HG03095 (cell line): ENCODE results near the gene CAPN15.
A peak's percentile ranks its signal among the peaks of the same experiment; 100 is the strongest.

Experiments used
- ATAC-seq: cut with Tn5 transposase; IDR thresholded peaks from one replicate; pipeline ENCODE4 v1.9.1; 2021; ENCODE audit warnings: moderate library complexity; ENCODE audit not compliant: unreplicated experiment

Gene CAPN15

GRCh38 chr16:560204-560700 is 32.7 kb downstream of the CAPN15 start, which contains the start of gene PRR35:
PRR35 (plus strand) TSS chr16:560394; CDS start chr16:563295, 2,901 bp downstream.
- ATAC-seq, result no peak

GRCh38 chr16:560701-561412 is 33.3 kb downstream of the CAPN15 start:
- ATAC-seq, result no peak

GRCh38 chr16:561413-561794 is 33.9 kb downstream of the CAPN15 start:
- ATAC-seq, result no peak

DNA sequence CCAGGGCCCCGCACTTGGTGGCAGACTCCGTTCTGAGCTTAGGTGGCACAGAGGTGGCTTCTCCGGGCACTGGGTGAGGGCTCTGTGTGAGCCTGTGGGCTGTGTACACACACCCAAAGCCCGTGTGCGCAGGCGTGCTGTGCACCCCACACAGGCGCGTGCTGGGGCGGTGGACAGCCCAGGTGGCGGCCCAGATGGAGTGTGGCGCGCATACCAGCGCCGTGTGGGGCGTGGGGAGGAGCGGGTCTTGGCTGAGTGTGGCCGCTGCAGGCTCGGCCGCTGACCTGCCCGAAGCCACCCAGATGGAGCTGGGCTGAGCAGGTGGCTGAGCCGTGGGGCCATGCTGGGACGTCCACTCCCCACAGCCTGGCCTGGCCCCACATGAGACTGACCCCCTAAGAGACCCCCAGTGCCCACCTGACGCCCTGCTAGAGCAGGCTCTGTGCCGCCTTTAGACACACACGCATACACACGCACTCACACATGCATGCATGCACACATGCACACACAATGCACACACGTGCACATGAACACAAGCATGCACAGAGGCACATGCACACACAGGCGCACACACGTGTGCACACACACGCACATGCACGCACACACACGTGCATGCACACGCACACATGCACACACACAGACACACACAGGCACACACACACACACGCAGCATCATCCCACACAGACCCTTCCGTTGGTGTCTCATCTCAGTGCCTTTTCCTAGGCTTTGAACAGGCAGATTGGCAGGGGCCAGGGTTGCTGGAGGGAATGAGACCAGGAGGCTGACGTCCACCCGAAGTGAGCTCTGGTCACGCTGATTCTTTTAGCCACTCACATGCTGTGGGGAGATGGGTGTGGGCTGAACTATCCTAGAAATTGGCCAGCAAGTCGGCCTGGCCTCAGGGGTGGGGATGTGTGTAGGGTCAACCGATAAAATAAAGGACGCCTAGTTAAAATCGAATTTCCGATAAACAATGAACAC is 34.7 kb downstream of the CAPN15 start:
- ATAC-seq, result no peak

- ATAC-seq, result no peak
These were observed 35.6 kb downstream of the CAPN15 start for GRCh38 chr16:563072-563644.

GRCh38 chr16:564690-565418 is 37.3 kb downstream of the CAPN15 start:
- ATAC-seq, result no peak

DNA sequence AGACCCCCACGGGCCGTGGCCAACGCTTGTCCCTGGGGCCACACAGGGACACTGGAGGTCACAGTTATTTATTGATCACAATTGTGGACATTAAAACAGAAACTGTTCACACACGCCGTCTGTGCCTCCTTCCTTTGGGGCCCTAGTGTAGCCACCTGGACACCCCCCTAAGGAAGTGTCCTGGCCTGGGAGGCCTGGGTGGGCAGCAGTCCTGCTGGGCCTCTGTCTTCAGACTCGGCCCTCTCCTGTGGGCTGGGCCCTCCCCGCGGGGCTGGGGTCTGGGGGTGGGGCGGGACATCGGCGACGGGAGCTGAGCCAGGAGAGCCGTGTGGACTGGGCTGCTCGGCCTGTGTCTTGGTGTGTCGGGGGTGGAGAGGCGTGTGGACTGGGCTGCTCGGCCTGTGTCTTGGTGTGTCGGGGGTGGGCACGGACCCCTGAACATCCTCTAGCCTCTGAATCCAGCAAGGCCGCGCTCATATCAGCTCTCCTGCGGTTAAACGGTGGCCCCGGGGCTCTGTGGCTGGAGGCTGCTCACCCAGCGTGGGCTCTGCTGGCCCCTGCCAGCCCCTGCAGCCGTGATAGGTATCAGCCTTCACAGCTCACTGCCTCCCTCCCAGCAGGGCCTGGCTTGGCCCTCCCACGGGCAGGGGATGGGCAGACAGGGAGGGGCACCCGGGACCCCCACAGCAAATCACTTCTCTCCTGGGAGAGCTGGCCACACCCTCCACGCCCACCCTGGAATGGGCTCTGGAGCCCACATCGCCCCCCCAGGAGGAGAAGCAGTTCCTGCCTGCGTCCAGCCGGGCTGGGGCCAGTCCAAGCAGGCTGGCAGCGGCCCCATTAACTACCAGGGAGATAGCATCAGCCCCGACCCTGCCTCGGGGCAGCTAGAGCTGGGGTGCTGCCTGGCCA is 38.2 kb downstream of the CAPN15 start:
- ATAC-seq, result no peak

- ATAC-seq, result no peak
These were observed 39.2 kb downstream of the CAPN15 start, which contains the start of gene NHLRC4 for GRCh38 chr16:566475-567372. NHLRC4 (plus strand) TSS chr16:567005; CDS start chr16:568048, 1,043 bp downstream.

DNA sequence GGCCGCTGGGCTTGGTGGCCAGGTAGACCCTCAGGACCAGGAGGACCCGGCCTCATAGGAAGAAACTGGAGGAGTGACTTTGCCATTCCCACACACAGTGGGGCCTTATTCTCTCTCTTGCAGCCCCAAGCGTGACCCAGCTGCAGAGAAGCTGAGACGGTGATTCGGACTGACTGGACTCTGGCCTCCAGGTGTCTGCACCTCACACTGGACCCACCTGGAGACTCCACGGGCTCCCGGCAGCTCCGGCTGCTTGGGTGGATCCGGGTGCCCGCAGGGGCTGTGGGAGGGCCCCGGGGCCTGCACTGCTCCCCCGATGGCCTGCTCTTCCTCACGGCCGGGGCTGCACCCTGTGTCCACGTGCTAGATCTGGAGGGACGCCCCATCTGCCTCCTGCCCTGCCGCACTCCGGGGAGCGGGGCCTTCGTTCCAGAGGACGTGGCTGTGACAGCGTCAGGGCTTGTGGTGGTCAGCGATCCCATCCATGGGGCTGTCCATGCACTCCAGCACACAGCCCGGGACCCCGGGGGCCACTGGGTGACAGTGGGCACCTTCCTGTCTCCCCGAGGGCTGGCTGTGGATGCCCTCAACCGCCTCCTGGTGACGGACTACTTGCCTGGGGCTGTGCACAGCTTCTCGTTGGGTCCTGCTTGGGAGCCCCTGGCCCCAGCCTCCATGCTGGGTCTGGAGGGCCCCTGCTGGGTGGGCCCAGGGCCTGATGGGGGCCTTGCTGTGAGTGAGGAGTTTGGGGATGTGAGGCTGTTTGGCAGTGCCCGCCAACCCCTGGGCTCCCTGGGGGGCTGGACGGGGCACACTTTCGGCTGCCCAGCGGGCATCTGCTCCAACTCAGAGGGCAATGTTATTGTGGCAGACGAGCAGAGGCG is 40.1 kb downstream of the CAPN15 start:
- ATAC-seq, result no peak

GRCh38 chr16:568401-569258 is 41.1 kb downstream of the CAPN15 start:
- ATAC-seq, result no peak

DNA sequence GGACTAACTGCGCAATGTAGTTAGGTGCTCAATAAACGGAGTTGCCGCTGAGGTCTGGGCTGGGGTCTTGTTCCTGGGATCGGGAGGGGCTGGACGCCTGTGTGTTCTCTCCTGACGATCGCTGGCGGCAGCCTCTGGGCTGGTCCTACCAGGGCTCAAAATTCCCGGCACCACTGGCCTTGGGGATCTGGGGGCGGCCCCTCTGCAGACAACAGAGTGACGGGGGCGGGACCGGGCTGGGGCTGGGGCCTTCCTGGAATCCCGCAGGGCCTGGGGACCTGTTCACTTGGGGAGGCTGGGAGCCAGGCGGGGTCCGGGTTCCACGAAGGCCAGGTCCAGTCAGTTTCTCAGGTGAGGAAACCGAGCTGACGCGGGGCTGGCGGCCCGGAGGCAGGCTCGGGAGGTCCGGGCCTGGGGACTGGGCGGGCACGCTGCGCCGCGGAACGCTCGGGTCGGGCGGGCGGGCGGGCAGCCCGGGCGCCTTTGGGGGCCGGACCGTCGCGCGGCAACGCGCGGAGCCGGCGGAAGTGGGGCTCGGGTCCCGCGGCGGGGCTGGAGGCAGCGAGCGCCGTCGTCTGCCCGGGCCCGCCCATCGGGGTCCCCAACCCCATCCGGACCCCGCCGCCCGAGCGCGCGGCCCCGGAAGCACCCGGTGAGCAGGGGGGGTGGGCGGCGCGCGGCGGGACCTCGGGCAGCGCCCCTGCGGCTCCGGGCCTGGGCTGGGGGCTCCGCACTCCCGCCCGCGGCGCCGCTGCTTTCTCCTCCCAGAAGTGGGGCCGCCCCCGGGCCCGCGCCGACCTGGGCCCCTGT is 42.1 kb downstream of the CAPN15 start, which contains the start of gene PIGQ:
TSS of gene PIGQ (plus strand) at position 524 of the 810 bp plus-strand sequence. CDS start 4,107 bp downstream, outside the sequence.
- peak; percentile 41 for ATAC-seq

DNA sequence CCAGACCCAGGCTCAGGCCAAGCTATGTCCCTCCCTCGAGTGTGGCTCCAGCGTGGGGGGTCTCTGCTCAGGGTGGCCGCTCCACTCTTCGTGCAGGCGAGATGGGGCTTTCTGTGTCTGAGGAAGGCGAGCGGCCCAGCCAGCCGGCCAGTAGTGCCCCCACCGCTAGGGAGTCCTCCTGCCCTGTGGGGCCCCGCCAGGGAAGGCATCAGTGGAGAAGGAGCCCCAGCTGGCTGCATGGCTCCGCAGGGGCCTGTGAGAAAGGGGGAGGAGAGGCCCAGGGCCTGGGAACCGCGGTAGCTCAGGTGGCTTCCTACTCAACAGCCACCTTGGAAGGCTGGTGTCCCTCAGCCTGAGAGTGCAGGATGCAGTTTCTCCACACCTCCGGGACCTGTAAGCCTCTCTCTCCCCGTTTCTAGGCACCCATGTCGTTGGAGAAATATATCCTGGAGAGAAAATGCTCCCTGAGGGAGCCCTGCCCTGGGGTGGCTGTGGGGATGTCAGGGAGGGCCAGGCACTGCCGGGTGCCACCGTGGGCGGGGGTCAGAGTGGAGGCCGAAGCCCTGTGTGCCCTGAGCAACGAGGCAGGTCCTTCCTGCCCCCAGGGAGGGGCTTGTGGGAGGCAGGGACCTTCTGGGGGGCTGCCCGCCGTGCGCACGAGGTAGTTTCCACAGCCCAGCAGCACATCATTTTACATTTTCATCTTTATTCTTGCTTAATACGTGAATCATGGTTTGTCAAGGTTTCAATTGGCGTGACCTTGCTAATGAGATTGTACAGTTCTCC is 45.5 kb downstream of the CAPN15 start:
- ATAC-seq, result no peak

- ATAC-seq, result no peak
These were observed 46.7 kb downstream of the CAPN15 start for GRCh38 chr16:574021-574760.
